Measurements from ENCODE around the gene TESMIN.

The TESMIN gene

GRCh38 chr11:68761801-68762200 is 10.5 kb upstream of the TESMIN start:
- DNase-seq (ENCODE audit: low read depth): no peak

- DNase-seq (ENCODE audit: low read depth): no peak
These were observed 8.7 kb upstream of the TESMIN start for GRCh38 chr11:68759991-68760390.

GRCh38 chr11:68757711-68758110 is 6.4 kb upstream of the TESMIN start:
- DNase-seq (ENCODE audit: low read depth): no peak

DNA sequence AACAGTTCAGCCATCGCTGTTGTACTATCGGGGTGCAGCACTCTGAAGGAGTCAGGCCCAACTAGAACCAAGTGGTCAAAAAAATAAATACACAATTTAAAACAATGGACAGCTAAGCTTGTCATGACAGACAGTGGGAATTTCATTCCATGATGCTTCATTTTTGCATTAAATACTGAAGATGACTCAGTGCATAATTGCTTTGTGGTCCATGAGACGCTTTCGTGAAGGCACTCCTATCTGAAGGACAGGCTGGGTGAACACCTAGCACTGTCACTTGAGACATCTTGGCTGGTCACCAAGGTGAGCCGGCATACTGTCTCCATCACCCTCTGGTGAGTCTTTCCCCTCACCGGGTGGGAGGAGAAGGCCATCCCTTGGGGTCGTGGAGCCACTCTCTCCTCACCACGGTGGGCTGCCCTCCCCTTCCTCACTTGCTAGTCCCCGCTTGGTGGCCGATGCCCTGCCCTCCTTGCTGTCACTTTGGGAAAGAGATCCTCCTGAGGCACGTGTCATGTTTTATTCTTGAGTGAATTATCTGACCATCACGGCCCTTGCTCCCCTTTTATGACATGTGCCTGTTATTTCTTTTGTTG is 4.9 kb upstream of the TESMIN start:
- no peak for DNase-seq (ENCODE audit: low read depth)

- no peak for DNase-seq (ENCODE audit: low read depth)
These were observed 2.0 kb upstream of the TESMIN start for GRCh38 chr11:68753300-68753699.

GRCh38 chr11:68751004-68751325 is 355 bp downstream of the TESMIN start:
- no peak for DNase-seq (ENCODE audit: low read depth)

GRCh38 chr11:68750195-68751003 is 921 bp downstream of the TESMIN start:
- DNase-seq (ENCODE audit: low read depth): no peak

DNA sequence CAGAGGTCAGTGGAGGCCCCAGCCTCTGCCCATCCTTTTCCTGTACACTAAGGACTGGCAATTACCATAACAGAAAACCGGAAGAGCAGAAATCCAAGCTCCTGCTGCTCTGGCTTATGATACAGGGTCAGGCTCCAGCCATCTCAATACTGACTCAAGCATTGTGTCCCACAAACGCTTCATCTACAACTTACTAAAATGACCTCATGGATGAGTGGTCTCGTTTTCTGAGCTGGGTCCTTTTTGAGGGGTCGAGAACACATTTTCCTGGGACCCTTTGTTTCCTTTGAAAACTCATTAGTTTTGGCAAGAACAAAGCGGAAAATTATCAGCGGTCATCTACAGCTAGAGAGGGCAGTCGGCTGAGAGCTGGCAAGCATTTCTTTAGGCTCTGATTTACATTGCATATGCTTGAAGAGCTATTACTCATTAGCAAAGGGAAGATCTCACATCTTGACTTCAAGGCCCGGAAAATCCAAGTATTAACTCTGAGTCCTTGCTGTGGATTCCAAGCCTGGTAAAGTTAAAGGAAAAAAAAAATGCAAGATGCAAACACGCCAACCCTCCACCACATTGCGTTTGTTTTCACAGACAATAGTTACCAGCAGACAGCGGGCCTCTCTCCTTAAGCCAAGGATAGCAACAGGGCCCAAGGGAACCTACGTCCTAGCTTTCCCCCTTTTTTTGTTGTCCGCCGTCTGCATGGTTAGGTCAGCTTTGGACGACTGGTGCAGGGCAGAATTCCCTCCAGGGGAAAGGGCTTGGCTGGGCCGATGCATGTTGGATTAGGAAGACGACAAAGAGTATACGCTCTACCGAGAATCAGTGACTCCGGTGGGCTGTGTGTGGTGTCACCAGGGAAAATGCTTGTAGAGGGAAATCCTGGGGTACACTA is 1.8 kb downstream of the TESMIN start:
- no peak for DNase-seq (ENCODE audit: low read depth)

- DNase-seq (ENCODE audit: low read depth): no peak
These were observed 3.3 kb downstream of the TESMIN start for GRCh38 chr11:68748061-68748460.

DNA sequence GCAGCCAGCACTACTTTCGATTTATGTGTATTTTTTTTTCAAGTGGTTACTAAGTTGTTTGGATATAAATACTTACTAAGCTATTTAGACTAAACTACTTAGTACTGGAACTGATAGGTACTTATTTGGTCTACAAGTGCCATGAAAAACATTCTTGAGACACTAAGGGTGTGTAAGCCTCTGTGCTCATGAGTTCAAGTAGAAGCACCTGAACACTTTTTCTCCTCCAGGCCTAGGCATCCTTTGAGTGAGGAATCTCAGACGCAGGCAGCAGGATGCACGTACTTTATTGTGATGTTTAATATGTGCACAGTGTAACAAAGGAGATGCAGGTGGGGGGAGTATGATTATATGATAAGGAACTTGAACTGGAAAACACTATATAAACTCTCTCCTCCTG is 7.8 kb downstream of the TESMIN start:
- DNase-seq (ENCODE audit: low read depth): no peak

GRCh38 chr11:68741463-68741862 is 9.9 kb downstream of the TESMIN start:
- no peak for DNase-seq (ENCODE audit: low read depth)

GRCh38 chr11:68735646-68736045 is 15.7 kb downstream of the TESMIN start:
- no peak for DNase-seq (ENCODE audit: low read depth)

- no peak for DNase-seq (ENCODE audit: low read depth)
These were observed 16.2 kb downstream of the TESMIN start for GRCh38 chr11:68735125-68735524.

GRCh38 chr11:68734111-68734510 is 17.2 kb downstream of the TESMIN start:
- DNase-seq (ENCODE audit: low read depth): no peak

- no peak for DNase-seq (ENCODE audit: low read depth)
These were observed 23.5 kb downstream of the TESMIN start for GRCh38 chr11:68727783-68728182.

- DNase-seq (ENCODE audit: low read depth): no peak
These were observed 27.0 kb downstream of the TESMIN start for GRCh38 chr11:68724293-68724692.

DNA sequence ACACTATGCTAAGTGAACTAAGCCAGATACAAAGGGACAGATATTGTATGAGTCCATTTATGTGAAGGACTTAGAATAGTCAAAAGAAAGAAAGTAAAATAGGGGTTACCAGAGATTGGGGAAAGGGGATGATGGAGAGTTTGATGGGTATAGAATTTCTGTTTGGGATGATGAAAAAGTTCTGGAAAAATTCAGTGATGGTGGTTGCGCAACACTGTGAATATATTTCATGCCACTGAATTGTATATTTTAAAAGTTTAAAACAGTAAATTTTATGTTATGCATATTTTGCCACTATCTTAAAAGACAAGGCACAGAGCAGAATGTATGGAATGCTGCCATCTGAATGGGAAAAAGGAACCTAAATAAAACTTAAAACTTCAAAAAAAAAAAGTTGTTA is 29.2 kb downstream of the TESMIN start:
- DNase-seq (ENCODE audit: low read depth): no peak

- no peak for DNase-seq (ENCODE audit: low read depth)
These were observed 30.2 kb downstream of the TESMIN start for GRCh38 chr11:68721075-68721474.

GRCh38 chr11:68715456-68716122 is 35.7 kb downstream of the TESMIN start:
- no peak for DNase-seq (ENCODE audit: low read depth)

GRCh38 chr11:68714060-68714856 is 37.1 kb downstream of the TESMIN start:
- no peak for DNase-seq (ENCODE audit: low read depth)

DNA sequence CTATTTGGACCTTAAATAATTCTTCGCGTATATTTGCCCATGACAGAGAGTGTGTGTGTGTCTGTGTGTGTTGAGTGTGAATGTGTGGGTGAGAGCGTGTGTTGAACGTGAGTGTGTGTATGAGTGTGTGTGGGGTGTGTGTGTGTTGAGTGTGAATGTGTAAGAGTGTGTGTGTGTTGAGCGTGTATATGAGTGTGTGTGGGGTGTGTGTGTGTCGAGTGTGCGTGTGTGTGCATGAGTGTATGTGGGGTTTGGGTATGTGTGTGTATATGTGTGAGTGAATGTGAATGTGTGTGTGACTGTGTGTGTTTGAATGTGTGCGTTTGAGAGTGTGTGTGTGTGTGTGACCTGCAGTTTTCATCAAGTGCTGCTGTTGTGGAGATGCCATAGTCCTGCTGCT is 40.2 kb downstream of the TESMIN start:
- no peak for DNase-seq (ENCODE audit: low read depth)

GRCh38 chr11:68710409-68710808 is 40.9 kb downstream of the TESMIN start:
- no peak for DNase-seq (ENCODE audit: low read depth)

Data from activated T-cell treated with anti-CD3 and anti-CD28 coated beads for 48 hours (primary cell).